ENCODE results near the gene DACH1. TPM values are rescaled to one million over a fixed set of nuclear protein-coding genes. Genes with fewer than 3 reads are reported as not detected.

Gene DACH1
- total RNA-seq, 1 donor from 2014 or later, result 1.2 TPM

DNA sequence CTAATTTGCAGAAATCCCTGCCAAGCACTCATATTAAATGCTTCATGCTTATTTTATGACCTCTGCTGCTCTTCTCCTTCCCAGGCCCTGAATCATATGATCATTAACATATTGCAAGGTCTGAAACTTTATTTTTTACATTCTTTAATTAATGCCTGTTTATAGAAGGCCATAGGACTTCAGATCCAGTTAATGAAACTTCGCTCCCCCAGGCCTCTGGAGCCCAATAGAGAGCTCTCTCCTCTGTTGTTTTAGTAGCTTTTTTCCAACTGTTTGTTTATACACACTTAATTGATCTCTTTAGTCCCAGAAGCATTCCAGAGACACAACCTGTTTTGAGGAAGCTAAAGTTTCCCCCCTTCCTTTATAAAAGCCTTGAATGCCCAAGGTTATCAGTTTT is 68.3 kb downstream of the DACH1 start:
- Histone ChIP-seq H3K27me3 (ENCODE audit: control insufficient read depth, insufficient read depth, low read length) (no peaks in the 10 kb centered on the region), H3K4me3 (ENCODE audit: low read depth, low read length) (no peak overlapping the region), H3K36me3 (ENCODE audit: control insufficient read depth, insufficient read depth, low read length) (no peaks in the 10 kb centered on the region)
- no peak for DNase-seq (ENCODE audit: low read depth)
- TF ChIP-seq, protein P1, sequence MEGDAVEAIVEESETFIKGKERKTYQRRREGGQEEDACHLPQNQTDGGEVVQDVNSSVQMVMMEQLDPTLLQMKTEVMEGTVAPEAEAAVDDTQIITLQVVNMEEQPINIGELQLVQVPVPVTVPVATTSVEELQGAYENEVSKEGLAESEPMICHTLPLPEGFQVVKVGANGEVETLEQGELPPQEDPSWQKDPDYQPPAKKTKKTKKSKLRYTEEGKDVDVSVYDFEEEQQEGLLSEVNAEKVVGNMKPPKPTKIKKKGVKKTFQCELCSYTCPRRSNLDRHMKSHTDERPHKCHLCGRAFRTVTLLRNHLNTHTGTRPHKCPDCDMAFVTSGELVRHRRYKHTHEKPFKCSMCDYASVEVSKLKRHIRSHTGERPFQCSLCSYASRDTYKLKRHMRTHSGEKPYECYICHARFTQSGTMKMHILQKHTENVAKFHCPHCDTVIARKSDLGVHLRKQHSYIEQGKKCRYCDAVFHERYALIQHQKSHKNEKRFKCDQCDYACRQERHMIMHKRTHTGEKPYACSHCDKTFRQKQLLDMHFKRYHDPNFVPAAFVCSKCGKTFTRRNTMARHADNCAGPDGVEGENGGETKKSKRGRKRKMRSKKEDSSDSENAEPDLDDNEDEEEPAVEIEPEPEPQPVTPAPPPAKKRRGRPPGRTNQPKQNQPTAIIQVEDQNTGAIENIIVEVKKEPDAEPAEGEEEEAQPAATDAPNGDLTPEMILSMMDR (IDR thresholded peaks at IDR 0.05; ENCODE audit: insufficient read depth, low read length, poor library complexity, severe bottlenecking), result no peak

DNA sequence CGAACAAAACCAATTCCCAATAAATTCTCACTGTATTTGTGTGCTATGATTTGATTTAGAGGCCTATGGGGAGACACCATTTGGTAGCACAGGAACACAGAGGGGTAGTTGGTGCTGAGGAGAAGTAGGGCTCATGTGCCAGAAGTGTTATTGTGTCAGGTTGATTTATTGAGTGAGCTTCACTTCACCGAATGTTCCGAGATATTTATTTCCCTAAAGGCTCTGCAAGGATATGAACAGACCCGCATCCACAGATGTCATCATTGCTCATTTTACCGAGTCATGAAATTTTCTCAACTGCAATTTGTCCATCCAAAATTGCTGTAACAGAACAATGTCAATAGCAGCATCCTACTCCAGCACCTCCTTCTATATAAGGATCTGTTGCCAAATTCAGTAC is 69.5 kb downstream of the DACH1 start:
- no peak overlapping the region for H3K4me3 ChIP-seq (ENCODE audit: low read depth, low read length)
- no peaks in the 10 kb centered on the region for H3K36me3 ChIP-seq (ENCODE audit: control insufficient read depth, insufficient read depth, low read length)
- DNase-seq (ENCODE audit: low read depth), result no peak
- TF ChIP-seq, protein P1 (IDR thresholded peaks at IDR 0.05; ENCODE audit: insufficient read depth, low read length, poor library complexity, severe bottlenecking), result no peak
- H3K27me3 ChIP-seq (ENCODE audit: control insufficient read depth, insufficient read depth, low read length), result no peaks in the 10 kb centered on the region

DNA sequence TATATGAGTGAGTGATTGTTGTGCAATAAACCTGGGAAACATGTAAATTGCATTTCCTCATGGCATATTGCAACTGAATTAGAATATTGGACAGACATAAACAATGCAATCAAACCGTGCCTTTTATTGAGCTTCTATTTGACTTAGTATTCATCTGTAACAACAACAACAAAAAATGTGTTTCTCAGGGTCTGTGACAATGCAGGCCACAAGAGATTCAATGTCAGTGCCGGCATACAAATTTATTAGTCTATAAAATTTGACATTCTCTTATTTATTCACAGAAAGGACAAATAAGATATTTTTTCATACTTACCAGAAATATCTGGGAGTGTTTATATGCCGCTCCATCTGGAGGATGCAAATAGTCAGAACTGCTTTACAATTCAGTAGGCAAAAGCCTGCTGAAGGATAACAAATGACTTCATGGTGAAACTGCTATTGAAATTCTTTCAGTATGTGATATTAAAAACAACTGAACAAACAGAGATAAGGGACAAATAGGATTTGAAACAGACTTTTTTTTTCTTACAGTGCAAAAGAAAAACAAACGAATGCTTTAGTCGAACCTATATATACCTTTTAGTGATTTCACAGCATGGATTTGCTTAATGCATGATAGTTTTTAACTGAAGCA is 77.2 kb downstream of the DACH1 start:
- no peak for DNase-seq (ENCODE audit: low read depth)
- Histone ChIP-seq H3K36me3 (ENCODE audit: control insufficient read depth, insufficient read depth, low read length) (no peaks in the 10 kb centered on the region), H3K27me3 (ENCODE audit: control insufficient read depth, insufficient read depth, low read length) (no peaks in the 10 kb centered on the region), H3K4me3 (ENCODE audit: low read depth, low read length) (no peak overlapping the region)
- TF ChIP-seq, protein P1 (IDR thresholded peaks at IDR 0.05; ENCODE audit: insufficient read depth, low read length, poor library complexity, severe bottlenecking), result no peak

DNA sequence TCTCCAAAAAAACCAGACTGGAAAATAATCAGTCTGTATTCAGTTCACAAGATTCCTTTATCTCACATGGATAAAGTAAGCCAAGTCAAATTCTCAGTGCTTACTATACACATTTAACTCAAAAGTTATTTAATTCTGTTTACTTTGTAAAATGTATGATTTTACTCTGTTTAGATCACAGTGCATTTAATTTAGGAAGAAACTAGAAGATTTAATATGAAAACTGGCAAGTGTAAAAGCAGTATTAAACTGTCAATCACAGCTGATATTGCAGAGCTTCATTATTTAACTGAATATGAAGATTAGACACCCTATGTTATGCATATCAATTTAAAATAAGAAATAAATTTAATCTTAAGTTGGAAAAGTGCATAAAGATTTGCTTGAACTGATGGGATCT is 78.0 kb downstream of the DACH1 start:
- no peak overlapping the region for H3K4me3 ChIP-seq (ENCODE audit: low read depth, low read length)

DNA sequence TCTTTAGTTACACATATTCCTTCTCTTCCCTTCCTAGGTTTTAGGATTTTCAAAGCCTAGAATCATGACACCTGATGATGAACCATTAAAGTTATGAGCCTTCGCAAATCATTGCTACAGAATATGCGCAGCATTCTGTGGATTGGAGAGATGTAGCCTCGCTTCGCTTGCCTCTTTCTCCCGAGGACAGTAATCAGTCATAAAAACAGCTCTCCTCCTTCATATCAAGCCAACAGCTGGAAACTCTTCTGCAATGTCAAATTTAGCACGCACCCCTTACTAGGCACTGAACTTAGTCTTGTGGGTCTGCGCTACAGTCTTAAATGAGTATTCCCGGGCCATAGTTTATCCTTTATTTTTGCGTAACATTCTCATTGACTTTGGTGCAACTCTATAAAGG is 79.6 kb downstream of the DACH1 start:
- Histone ChIP-seq H3K36me3 (ENCODE audit: control insufficient read depth, insufficient read depth, low read length) (no peaks in the 10 kb centered on the region), H3K4me3 (ENCODE audit: low read depth, low read length) (no peak overlapping the region), H3K27me3 (ENCODE audit: control insufficient read depth, insufficient read depth, low read length) (no peaks in the 10 kb centered on the region)
- DNase-seq (ENCODE audit: low read depth), result no peak
- TF ChIP-seq, protein P1 (IDR thresholded peaks at IDR 0.05; ENCODE audit: insufficient read depth, low read length, poor library complexity, severe bottlenecking), result no peak

More for the DNA sequence above, 78.0 kb downstream of the DACH1 start:
- DNase-seq (ENCODE audit: low read depth), result no peak
- TF ChIP-seq, protein P1 (IDR thresholded peaks at IDR 0.05; ENCODE audit: insufficient read depth, low read length, poor library complexity, severe bottlenecking), result no peak
- H3K27me3 ChIP-seq (ENCODE audit: control insufficient read depth, insufficient read depth, low read length), result no peaks in the 10 kb centered on the region
- H3K36me3 ChIP-seq (ENCODE audit: control insufficient read depth, insufficient read depth, low read length), result no peaks in the 10 kb centered on the region

DNA sequence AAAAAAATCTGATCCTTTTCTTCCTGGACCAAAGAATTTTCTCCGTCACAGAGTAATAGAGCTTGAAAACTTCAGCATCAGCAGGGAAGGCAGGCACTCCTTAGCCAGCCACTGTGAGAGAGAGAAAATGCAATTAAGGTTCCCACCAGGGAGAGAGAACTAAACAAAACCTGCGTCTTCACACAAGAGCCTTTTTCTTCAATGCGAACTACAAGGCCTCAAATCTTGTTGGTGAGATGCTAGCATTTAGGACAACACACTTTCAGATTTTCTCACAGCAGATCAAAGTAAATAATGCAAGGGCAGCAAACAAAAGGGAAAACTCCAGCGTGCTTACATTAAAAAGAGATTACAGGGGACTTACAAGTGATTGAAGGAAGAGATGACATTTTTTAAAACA is 80.1 kb downstream of the DACH1 start:
- DNase-seq (ENCODE audit: low read depth), result no peak
- Histone ChIP-seq H3K27me3 (ENCODE audit: control insufficient read depth, insufficient read depth, low read length) (no peaks in the 10 kb centered on the region), H3K4me3 (ENCODE audit: low read depth, low read length) (no peak overlapping the region), H3K36me3 (ENCODE audit: control insufficient read depth, insufficient read depth, low read length) (no peaks in the 10 kb centered on the region)
- TF ChIP-seq, protein P1 (IDR thresholded peaks at IDR 0.05; ENCODE audit: insufficient read depth, low read length, poor library complexity, severe bottlenecking), result no peak

Data from kidney epithelial cell (primary cell).